Endothelial cell of umbilical vein (primary cell): ENCODE results near the gene CAPN1. TPM values are rescaled to one million over a fixed set of nuclear protein-coding genes. Genes with fewer than 3 reads are reported as not detected.

Source experiments
- BruUV-seq: library from RNA; stranded (reverse); fragments of 400-500 nt; replicated peaks from 2 replicates; lab custom pipeline; 2021; lab: Mats Ljungman, UMichigan
- CTCF ChIA-PET: fragments of 300-600, 350-600 bp; sonication (Branson Sonifier 250); formaldehyde crosslinking; loops from one replicate; lab custom pipeline; 2021; ENCODE audit warnings: antibody characterized with exemption, inconsistent platforms; lab: Charles Lee
- POLR2A ChIA-PET: fragments of 300-600, 350-600 bp; sonication (Branson Sonifier 250); formaldehyde crosslinking; loops from one replicate; lab custom pipeline; 2021; ENCODE audit warnings: antibody characterized with exemption, inconsistent platforms; lab: Charles Lee
- DNase-seq: peaks from one replicate; pipeline ENCODE4 v3.0.0-alpha.2; 2011; ENCODE audit warnings: low read depth, low spot score
- FAIRE-seq: peaks from 2 replicates; lab custom pipeline; 2011; peaks lifted over from hg19 to GRCh38; lab: Jason Lieb, UNC
- H2AFZ ChIP-seq: 2 replicates; pipeline ENCODE4 v1.6.0; 2012; ENCODE audit warnings: low read depth, low read length, control low read depth, inconsistent platforms
- H3K27ac ChIP-seq: 2 replicates; pipeline ENCODE4 v1.5.1; 2011; ENCODE audit warnings: low read depth, mild to moderate bottlenecking, control low read depth, low read length, moderate library complexity; ENCODE audit not compliant: insufficient read depth
- H3K27me3 ChIP-seq, 2 experiments: 2 replicates each; pipeline versions ENCODE4 v1.6.0 to v1.6.1; 2011; ENCODE audit warnings: low read length in 2 of 2, mixed read lengths in 1 of 2; ENCODE audit not compliant: control insufficient read depth in 2 of 2, insufficient read depth in 2 of 2
- H3K36me3 ChIP-seq, 2 experiments: 2 replicates in 1 of 2; 3 replicates in 1 of 2; pipeline ENCODE4 v1.5.1; 2011; ENCODE audit warnings: low read length in 2 of 2, mild to moderate bottlenecking in 1 of 2, moderate library complexity in 1 of 2; ENCODE audit not compliant: control insufficient read depth in 2 of 2, insufficient read depth in 2 of 2; ENCODE audit errors: extremely low read depth in 1 of 2
- H3K4me1 ChIP-seq: 3 replicates; pipeline ENCODE4 v1.5.1; 2011; ENCODE audit warnings: mild to moderate bottlenecking, low read length; ENCODE audit not compliant: control insufficient read depth, insufficient read depth; ENCODE audit errors: extremely low read depth
- H3K4me2 ChIP-seq: 2 replicates; pipeline ENCODE4 v1.6.1; 2011; ENCODE audit warnings: low read length, control low read depth, mixed read lengths; ENCODE audit not compliant: insufficient read depth
- H3K4me3 ChIP-seq, 3 experiments: fragments of 200-600 bp in 1 of 3; sonication (generic), shearing (Covaris generic) in 1 of 3; replicated peaks in 1 of 3; 2 replicates each; pipeline ENCODE4 v1.5.1; 2011 to 2016; ENCODE audit warnings: control low read depth in 3 of 3, low read length in 3 of 3, mild to moderate bottlenecking in 2 of 3, inconsistent platforms in 1 of 3, low read depth in 1 of 3, moderate library complexity in 1 of 3; ENCODE audit not compliant: insufficient read depth in 1 of 3
- H3K79me2 ChIP-seq: 2 replicates; pipeline ENCODE4 v1.6.0; 2012; ENCODE audit warnings: low read length, inconsistent platforms; ENCODE audit not compliant: control insufficient read depth, insufficient read depth
- H3K9ac ChIP-seq: replicated peaks from 2 replicates; pipeline ENCODE3; 2011; ENCODE audit warnings: low read length, control low read depth; ENCODE audit not compliant: insufficient read depth; ENCODE audit errors: extremely low read depth
- H3K9me1 ChIP-seq: replicated peaks from 3 replicates; pipeline ENCODE4 v1.6.0; 2011; ENCODE audit warnings: mild to moderate bottlenecking, low read length; ENCODE audit not compliant: control insufficient read depth, insufficient read depth; ENCODE audit errors: extremely low read depth
- H3K9me3 ChIP-seq: replicated peaks from 2 replicates; pipeline ENCODE4 v1.5.1; 2012; ENCODE audit warnings: low read length, inconsistent platforms; ENCODE audit not compliant: control insufficient read depth, insufficient read depth
- H4K20me1 ChIP-seq: replicated peaks from 2 replicates; pipeline ENCODE3; 2011; ENCODE audit warnings: mild to moderate bottlenecking, low read length; ENCODE audit not compliant: control insufficient read depth, insufficient read depth; ENCODE audit errors: extremely low read depth
- CTCF ChIP-seq, 2 donors: IDR thresholded peaks; 1 replicate in 1 of 2; 2 replicates in 1 of 2; pipeline ENCODE4 v1.5.1; 2011; ENCODE audit warnings: low read length in 2 of 2, mild to moderate bottlenecking in 2 of 2, moderate library complexity in 2 of 2, control low read depth in 1 of 2, inconsistent platforms in 1 of 2, low read depth in 1 of 2; ENCODE audit not compliant: insufficient read depth in 1 of 2; ENCODE audit errors: extremely low read depth in 1 of 2
- EZH2 ChIP-seq: IDR thresholded peaks from 2 replicates; pipeline ENCODE4 v1.6.1; 2012; ENCODE audit warnings: borderline replicate concordance, low read depth, mild to moderate bottlenecking, moderate library complexity, low read length, inconsistent platforms; ENCODE audit not compliant: severe bottlenecking
- FOS ChIP-seq: IDR thresholded peaks from 2 replicates; pipeline ENCODE4 v1.6.1; 2011; ENCODE audit warnings: mild to moderate bottlenecking, low read length, moderate library complexity, borderline replicate concordance; ENCODE audit not compliant: insufficient read depth
- GATA2 ChIP-seq: IDR thresholded peaks from 2 replicates; pipeline ENCODE4 v1.7.0; 2011; ENCODE audit warnings: low read depth, mild to moderate bottlenecking, moderate library complexity, mixed read lengths, low read length; ENCODE audit not compliant: insufficient read length, insufficient read depth
- JUN ChIP-seq: IDR thresholded peaks from 2 replicates; pipeline ENCODE4 v1.6.1; 2011; ENCODE audit warnings: borderline replicate concordance, low read depth; ENCODE audit not compliant: insufficient read length, insufficient read depth
- MYC ChIP-seq: IDR thresholded peaks from one replicate; pipeline ENCODE4 v1.6.1; 2011; ENCODE audit warnings: mild to moderate bottlenecking, low read depth, low read length
- POLR2A ChIP-seq: IDR thresholded peaks from 2 replicates; pipeline ENCODE4 v1.6.1; 2012; ENCODE audit warnings: low read depth, mild to moderate bottlenecking, control low read depth, low read length
- POLR2AphosphoS5 ChIP-seq: IDR thresholded peaks from 2 replicates; pipeline ENCODE4 v1.6.1; 2012; ENCODE audit warnings: low read depth, mild to moderate bottlenecking, control low read depth, low read length, moderate library complexity; ENCODE audit not compliant: insufficient read depth
- dilution Hi-C: fragments of 300-500 bp; cut with MboI; formaldehyde crosslinking; loops from one replicate; pipeline ENCODE4 v1.15.0; 2019; ENCODE audit warnings: low sequenced_read_pairs; ENCODE audit not compliant: extremely low pct_ligation_motif_present
- intact Hi-C: fragments of 100-400 bp; cut with micrococcal nuclease; formaldehyde crosslinking; loops from one replicate; pipeline ENCODE4 v1.10.0; 2022
- polyA plus RNA-seq, 4 experiments: library from polyadenylated mRNA; depleted of rRNA in 3 of 4; stranded (reverse) in 3 of 4; unstranded in 1 of 4; fragments of >200 nt; gene quantifications; 2 replicates each; pipeline versions ENCODE4 v1.2.1 to v1.2.3, GENCODE V29; 2011 to 2012; ENCODE audit warnings: missing spikeins in 1 of 4
- total RNA-seq: library from RNA; stranded (reverse); gene quantifications from 2 replicates; pipeline ENCODE4 v1.2.3, GENCODE V29; 2021
- TF ChIP-seq, protein P1 (sequence below): IDR thresholded peaks from 2 replicates; pipeline ENCODE4 v1.6.1; 2011; ENCODE audit not compliant: insufficient read depth, insufficient read length

The CAPN1 gene
- total and polyA plus RNA-seq, 2 donors (not counting 3 experiments of a cell fraction or from before 2014, with no cell fraction given): 217 to 218 TPM

DNA sequence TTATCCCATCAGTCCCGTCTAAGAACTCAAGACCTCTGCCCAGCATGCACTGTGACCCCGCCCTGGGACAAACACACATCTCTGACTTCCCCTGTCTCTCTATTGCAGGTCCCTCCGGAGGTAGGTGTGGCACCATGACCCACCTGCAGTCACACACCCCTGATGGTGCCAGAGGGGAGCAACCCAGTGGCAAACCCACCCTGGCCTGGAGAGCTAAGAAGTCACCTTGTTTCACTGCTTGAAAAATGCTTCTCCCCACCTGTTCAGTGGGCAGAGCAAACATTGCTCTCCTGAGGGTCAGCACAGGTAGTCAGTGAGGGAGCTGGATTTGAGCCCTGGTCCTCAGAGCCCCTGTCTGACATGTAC, 23.9 kb downstream of the CAPN1 start:
- CTCF ChIA-PET: interaction anchor here (0.5 to 3.8 kb wide), 20 partner anchors 9 to 147 kb away, joined by 3 to 27 read pairs (median 6); no protein-coding TSS in a partner anchor
- POLR2A ChIA-PET: no interaction called here
- H3K9ac ChIP-seq: no peak overlapping the region

GRCh38 chr11:65206441-65206841, 24.7 kb downstream of the CAPN1 start:
- Histone ChIP-seq H3K27me3 (no peaks in the 10 kb centered on the region), H3K4me1 (no peaks in the 10 kb centered on the region), H2AFZ (no peak overlapping the region), H3K79me2 (no peaks in the 10 kb centered on the region), H3K27ac (no peak overlapping the region), H3K9ac (no peak overlapping the region), H3K36me3 (peaks cover 14 to 50% of the 10 kb centered on the region in 2 experiments), H3K4me2 (no peak overlapping the region), H3K4me3 (no peak overlapping the region), H4K20me1 (no peaks in the 10 kb centered on the region), H3K9me1 (no peaks in the 10 kb centered on the region), H3K9me3 (no peaks in the 10 kb centered on the region)
- no peak for DNase-seq
- ChIA-PET CTCF (interaction anchor here (1.0 to 3.8 kb wide), 3 partner anchors 19 to 109 kb away, joined by 3 to 27 read pairs (median 3); no protein-coding TSS in a partner anchor), POLR2A (no interaction called here)
- intact Hi-C loops: loop anchor here (5.0 kb wide), 1 partner anchor 126 kb away; the partner anchor contains the start of gene DPF2
- no TSS peak for BruUV-seq
- TF ChIP-seq FOS (no peak), POLR2AphosphoS5 (no peak), JUN (no peak), POLR2A (no peak), CTCF (IDR thresholded peaks at IDR 0.05; ENCODE audit: extremely low read depth in 1 of 2, insufficient read depth in 1 of 2, low read depth in 1 of 2, low read length in 2 of 2) (no peak), MYC (no peak), GATA2 (no peak), EZH2 (no peak)
- TF ChIP-seq, protein P1, sequence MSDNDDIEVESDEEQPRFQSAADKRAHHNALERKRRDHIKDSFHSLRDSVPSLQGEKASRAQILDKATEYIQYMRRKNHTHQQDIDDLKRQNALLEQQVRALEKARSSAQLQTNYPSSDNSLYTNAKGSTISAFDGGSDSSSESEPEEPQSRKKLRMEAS: no peak
- dilution Hi-C loops: no loop called here
- FAIRE-seq: no peak

More for the DNA sequence above, 23.9 kb downstream of the CAPN1 start:
- Histone ChIP-seq H2AFZ (no peak overlapping the region), H3K27me3 (no peaks in the 10 kb centered on the region), H3K27ac (no peak overlapping the region), H3K79me2 (no peaks in the 10 kb centered on the region), H3K9me3 (no peaks in the 10 kb centered on the region), H4K20me1 (no peaks in the 10 kb centered on the region), H3K4me1 (no peaks in the 10 kb centered on the region), H3K4me3 (no peak overlapping the region), H3K4me2 (no peak overlapping the region), H3K36me3 (peaks cover 14 to 42% of the 10 kb centered on the region in 2 experiments), H3K9me1 (no peaks in the 10 kb centered on the region)
- no TSS peak for BruUV-seq
- intact Hi-C loops (loop anchor here (5.0 kb wide), 1 partner anchor 127 kb away; the partner anchor contains the start of gene DPF2), dilution Hi-C loops (no loop called here)
- TF ChIP-seq MYC: no peak
- no peak for TF ChIP-seq GATA2
- no peak for TF ChIP-seq POLR2AphosphoS5
- no peak for TF ChIP-seq JUN
- no peak for DNase-seq
- no peak for FAIRE-seq
